Left kidney (tissue), 8 donors: Measurements from ENCODE around the gene RNF215. TPM values are rescaled to one million over a fixed set of nuclear protein-coding genes. Genes with fewer than 3 reads are reported as not detected.

Experiments used
- DNase-seq: peaks from one replicate; pipeline ENCODE4 v3.0.0-alpha.2; 2013
- long read RNA-seq, 8 donors: transcript quantifications; one replicate each; lab custom pipeline, GENCODE V29; 2026
- polyA plus RNA-seq: library from polyadenylated mRNA; unstranded; fragments of 120-200 nt; gene quantifications from one replicate; pipeline ENCODE4 v1.2.1, GENCODE V29; 2013; ENCODE audit not compliant: insufficient read length

The RNF215 gene
- polyA plus RNA-seq = 22.2 TPM
- long read RNA-seq, donor 1, partial matches to known transcripts = 11 of 17 reads
- long read RNA-seq, donor 1, other reads (novel, unspliced or antisense) = 0 of 17 reads
- long read RNA-seq, donor 2, transcript RNF215-203 (9 exons, 1,992 nt) = major isoform, 6 of 7 reads
- long read RNA-seq, donor 2, partial matches to known transcripts = 0 of 7 reads
- long read RNA-seq, donor 2, other reads (novel, unspliced or antisense) = 0 of 7 reads
- long read RNA-seq, donor 3, partial matches to known transcripts = 0 of 2 reads
- long read RNA-seq, donor 3, other reads (novel, unspliced or antisense) = 0 of 2 reads
- long read RNA-seq, donor 4, partial matches to known transcripts = 0 of 1 reads
- long read RNA-seq, donor 4, other reads (novel, unspliced or antisense) = 0 of 1 reads
- long read RNA-seq, donor 5, transcript RNF215-203 (9 exons, 1,992 nt) = major isoform, 7 of 10 reads
- long read RNA-seq, donor 5, partial matches to known transcripts = 0 of 10 reads
- long read RNA-seq, donor 5, other reads (novel, unspliced or antisense) = 0 of 10 reads
- long read RNA-seq, donor 6, partial matches to known transcripts = 0 of 5 reads
- long read RNA-seq, donor 6, other reads (novel, unspliced or antisense) = 0 of 5 reads
- long read RNA-seq, donor 7, transcript RNF215-203 (9 exons, 1,992 nt) = major isoform, 9 of 11 reads
- long read RNA-seq, donor 7, partial matches to known transcripts = 0 of 11 reads
- long read RNA-seq, donor 7, other reads (novel, unspliced or antisense) = 0 of 11 reads
- long read RNA-seq, donor 8, partial matches to known transcripts = 0 of 1 reads
- long read RNA-seq, donor 8, other reads (novel, unspliced or antisense) = 0 of 1 reads

DNA sequence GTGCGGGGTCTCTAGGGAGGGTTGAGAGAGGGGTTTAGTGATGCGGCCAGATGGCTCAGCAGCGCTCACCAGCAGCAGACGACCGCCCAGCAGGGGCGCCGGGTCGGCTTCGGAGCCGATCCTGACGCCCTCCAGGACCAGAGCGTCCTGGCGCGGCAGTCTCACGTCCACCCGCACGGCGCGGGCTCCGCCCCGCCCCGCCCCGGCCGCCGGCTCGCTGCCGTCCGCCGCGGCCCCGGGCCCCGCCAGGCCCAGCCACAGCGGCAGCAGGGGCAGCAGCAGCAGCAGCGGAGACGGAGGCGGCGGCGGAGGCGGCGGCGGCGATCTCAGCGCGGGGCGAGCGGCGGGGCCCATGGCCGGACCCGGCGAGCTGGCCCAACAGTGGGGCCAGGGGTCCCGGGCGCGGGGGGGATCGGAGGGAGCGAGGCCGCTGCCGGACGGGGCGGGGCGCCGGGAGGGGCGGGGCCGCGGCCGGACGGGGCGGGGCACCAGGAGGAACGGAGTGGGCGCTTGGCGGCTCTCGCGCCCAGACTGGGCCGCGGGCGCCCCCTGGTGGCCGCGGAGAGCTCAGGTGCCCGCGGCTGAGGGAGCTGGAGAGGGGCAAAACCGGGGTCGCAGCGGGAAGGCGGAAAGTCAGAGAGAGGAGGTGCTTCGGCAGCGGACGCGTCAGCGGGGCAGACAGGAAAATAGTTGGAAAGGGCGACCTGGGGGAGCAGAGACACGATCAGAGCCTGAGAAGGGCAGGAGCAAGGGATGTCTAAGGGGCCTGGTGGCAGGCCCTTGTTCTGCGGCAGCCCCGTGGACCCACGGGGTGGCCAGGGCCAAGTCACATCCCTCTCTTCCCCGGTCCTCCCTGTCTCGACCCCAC is at the start of gene RNF215:
Gene RNF215, minus strand, starts transcription at position 452 of the 868 bp plus-strand sequence. Its CDS starts 98 bp downstream, at position 354.
- peak; percentile 80 for DNase-seq

DNA sequence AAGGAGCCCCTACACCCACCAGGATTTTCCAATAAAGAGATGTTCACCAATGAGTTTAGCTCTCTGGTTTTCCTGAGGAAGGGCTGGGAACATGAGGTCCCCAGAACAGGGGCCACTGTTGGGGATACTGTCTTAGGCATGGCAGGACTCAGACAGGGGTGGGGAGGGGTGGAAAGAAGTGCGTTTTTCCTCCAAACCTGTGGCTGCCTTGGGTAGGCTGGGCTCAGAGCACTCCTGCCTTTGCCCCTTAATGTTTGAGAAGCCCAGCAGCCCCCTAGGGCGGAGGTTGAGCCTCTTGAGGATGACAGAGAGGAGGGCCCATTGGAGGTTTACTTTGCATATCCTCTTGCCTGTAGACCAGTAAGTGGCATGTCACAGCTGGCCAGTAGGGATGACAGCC is 49.0 kb upstream of the RNF215 start:
- no peak for DNase-seq

DNA sequence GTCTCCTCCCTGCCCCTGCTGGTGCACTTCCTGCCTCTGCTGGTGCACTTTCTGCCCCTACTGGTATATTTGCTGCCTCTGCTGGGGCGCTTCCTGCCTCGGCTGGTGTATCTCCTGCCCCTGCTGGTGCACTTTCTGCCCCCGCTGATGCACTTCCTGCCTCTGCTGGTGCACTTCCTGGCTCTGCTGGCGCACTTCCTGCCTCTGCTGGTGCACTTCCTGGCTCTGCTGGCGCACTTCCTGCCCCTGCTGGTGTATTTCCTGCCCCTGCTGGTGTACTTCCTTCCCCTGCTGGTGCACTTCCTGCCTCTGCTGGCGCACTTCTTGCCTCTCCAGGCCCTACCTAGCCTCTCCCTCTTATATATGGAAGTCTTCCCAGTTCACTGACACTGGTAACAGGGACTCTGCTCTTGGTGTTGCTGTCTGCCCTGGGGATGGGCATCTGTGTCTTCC is 48.5 kb upstream of the RNF215 start:
- DNase-seq = no peak

DNA sequence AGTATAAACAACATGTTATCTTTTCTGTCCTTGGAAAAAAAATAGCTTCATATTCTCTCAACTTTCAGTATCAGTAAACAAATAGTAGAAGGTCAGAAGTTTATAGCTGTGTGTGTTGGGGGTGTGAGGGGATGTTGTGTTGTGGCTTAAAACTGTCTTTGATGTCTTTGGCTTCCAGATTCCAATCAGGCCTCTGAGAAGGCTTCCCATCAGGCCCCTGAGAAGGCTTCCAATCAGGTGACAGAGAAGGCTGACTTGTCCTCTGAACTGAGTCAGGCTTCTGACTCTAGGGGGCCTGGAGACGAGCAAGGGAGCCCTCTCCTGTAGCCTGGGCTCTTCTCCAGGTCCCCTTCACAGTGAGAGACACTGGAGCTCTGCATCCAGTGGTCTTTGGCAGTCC is 47.6 kb upstream of the RNF215 start:
- no peak for DNase-seq

DNA sequence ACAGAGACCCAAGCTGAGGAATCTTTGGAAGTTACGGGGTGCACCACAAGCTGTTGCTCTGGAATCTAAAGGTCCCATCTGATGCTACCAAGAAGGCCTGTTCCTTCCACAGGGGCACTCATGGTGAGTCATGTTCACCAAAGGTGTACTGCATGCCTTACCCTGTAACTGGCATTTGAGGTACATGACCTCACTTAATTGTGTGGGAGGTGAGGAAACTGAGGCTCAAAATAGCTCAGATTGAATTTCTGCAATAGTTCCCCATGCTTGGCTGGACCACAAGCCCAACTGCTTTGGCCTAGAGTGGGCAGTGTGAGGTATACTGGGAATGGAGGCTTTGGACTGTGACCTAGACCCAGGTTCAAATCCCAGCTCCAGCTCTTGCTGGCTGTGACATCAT is 46.6 kb upstream of the RNF215 start:
- no peak for DNase-seq

DNA sequence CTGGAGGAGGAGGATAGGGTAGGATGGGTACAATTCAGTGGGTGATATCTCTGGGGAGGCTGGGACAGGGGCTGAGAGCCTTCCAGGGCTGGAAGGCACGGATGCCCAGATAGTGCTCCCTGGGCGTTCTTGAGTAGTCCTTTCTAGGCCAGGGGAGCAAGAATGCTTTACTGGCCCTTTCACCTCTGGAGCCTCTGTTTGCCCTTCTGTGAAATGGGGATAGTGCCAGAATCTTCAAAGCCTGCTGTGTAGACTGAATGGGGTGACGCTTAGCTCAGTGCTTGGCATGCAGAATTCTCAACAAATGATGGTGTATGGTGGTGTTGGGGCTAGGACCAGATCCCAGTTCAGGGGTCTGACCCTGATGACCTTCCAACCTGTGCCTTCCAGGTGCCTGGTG is 46.0 kb upstream of the RNF215 start:
- no peak for DNase-seq

DNA sequence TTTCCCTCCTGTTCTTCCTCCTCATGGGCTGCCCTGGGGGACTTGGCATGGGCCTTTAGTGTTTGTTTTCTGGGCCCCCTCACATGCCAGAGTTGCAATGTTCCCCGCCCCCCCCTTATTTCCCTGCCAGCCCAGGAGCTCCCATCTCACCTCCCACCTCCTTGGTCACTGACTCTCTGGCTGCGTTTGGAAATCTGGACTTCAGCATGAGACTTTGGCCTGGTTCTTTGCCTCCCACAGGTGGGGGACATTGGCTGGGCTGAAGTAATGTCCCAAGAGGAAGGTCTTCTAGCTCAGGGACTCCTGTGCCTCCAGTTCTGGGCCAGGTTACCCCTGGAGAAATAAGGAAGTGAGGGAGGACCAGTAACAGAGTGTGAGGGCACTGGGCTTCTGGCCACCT is 45.3 kb upstream of the RNF215 start:
- DNase-seq = no peak

DNA sequence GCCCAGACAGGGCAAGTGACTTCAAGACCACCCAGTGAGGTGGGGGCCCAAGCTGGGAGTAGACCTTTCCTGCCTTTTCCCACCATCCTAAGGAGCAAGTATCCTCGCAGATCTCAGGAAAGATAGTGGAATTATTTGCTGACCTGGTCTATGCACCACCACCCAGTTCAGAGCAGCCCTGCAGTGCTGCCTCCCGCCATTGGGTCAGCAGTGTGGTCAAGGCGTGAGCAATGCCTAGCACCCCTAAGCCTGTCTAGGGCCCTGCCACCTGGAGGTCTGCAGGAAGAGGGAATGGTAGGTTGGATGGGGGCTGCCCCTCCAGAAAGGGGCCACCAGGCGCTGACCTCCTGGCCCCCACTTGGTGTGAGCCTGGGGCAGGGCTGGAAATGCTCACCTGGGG is 44.9 kb upstream of the RNF215 start:
- DNase-seq = no peak

DNA sequence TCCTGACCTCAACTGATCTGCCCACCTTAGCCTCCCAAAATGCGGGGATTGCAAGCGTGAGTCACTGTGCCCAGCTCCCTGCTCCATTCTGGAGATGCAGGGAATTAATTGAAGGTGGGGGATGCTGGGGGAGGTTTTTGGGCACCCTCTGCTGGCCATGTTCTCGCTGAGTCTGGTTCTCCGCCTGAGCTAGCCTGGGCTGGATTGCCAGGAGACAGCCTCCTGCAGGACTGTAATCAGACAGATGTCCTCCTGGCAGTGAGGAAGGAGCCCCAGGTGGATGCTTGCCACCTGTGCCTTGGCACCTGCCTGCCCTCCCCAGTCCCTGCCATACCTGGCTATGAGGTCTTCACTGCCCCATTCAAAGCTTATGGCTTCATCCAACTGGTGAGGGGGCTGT is 43.7 kb upstream of the RNF215 start:
- DNase-seq = no peak

DNA sequence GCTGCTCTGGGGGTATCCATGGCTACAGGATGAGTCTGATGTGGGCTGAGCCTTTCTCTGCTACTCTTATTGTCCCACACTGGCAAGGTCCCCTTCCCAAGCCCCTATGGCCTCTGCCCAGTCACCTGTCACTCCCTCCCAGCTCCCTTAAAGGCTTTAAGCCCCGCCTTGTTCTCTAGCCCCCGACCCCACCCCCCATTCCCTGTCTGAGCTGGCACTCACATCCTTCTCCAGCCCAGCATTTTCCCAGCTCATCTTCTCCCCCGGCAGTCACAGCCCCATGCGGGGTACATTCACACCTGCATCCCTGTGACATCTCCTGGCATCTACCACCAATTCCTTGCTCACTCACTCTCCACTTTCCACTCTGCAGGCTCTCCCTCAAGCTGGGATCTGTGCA is 42.7 kb upstream of the RNF215 start:
- no peak for DNase-seq

DNA sequence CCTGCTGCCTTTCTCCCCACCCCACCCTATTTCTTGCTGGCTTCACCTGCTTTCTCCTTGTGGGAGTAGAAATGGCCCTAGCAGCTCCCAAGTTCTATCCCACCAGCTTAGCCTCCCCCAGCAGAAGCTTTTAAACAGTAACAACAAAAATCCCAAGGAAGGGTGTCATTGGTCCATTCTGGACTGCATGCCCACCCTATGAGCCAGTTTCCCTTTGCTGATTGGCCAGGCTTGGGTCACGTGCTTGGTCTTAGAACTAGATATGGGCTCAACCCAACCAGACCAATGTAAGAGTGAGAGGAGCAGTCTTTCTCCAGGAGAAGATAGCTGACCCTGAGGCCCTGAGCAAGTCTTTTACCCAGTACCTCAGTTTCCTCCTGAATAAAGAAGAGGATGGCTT is 40.7 kb upstream of the RNF215 start:
- no peak for DNase-seq

DNA sequence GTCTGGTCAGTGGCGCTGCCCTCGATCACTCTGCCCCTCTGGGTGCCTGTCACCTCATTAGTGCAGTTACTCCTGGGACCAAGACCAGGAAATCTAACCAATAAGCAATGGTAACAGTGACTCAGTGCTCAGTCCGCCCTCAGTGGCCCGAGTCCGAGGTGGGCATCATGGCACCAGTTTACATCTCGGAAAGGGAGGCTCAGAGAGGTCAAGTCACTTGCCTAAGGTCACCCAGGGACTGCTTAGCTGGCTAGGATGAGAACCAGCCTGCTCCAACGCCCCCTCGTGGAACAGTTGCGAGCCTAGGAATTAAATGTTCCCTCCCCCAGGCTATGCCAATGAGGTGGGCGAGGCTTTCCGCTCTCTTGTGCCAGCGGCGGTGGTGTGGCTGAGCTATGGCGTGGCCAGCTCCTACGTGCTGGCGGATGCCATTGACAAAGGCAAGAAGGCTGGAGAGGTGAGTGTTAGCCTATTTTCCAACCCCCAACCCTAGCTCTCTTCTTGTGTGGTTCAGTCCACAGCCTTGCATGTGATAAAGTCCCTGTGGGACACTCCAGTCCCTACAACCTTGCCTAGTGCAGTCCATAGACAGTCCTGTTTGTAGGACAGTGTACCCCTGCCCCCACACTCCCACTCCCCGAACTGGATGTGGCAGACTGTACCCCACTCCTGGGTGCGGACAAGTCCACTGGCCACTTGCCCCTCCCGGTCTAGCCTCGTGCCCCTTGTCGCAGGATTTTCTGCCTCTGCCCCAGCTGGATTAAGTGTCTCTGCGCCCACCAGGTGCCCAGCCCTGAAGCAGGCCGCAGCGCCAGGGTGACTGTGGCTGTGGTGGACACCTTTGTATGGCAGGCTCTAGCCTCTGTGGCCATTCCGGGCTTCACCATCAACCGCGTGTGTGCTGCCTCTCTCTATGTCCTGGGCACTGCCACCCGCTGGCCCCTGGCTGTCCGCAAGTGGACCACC is 39.5 kb upstream of the RNF215 start:
- DNase-seq = peak; percentile 86

DNA sequence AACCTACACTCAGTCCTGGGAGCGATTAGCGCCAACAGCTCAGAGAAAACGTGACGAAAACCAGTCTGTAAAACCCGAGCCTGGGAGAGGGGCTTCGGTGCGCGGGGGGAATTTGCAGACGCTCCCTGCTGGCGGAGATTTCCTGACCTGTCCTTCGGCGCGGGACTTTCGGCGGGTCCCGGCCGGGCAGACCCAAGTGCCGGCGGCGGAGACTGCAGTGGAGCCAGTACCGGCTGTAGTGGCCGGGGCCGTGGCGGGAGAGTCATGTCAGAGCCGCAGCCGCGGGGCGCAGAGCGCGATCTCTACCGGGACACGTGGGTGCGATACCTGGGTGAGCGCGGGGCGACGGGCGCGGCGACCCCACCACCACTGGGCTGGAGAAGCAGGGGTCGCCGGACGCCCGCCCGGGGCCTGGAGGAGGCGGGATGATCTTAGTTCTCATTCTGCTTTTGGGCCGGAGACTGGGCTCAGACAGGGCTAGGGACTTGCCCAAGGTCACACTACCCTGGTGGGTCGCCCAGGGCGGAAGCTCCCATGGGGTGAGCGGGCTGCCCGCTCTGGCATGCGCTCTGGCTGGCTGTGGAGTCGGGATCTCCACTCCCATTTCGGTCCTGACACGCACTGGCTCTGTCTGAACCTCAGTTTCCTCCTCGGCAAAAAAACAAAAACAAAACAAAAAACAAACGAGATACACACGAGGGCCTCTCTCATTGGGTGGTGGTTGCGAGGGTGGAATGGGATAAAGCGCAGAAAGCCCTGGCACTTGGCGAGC is 38.6 kb upstream of the RNF215 start, which contains the start of gene MTFP1:
Gene MTFP1, plus strand, starts transcription at position 153 of the 772 bp plus-strand sequence. Its CDS starts 112 bp downstream, at position 265.
- peak; percentile 67 for DNase-seq

DNA sequence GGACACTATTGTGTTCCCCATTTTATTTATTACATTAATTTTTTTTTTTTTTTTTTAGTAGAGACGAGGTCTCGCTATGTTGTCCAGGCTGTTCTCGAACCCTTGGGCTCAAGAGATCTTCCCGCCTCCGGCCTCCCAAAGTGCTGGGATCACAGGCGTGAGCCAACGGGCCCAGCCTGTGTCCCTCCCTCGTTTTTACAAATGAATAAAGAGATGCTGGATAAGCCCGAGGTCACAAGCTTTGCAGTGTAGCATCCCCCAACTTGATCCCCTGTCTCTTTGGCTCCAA is 38.1 kb upstream of the RNF215 start:
- DNase-seq = no peak

DNA sequence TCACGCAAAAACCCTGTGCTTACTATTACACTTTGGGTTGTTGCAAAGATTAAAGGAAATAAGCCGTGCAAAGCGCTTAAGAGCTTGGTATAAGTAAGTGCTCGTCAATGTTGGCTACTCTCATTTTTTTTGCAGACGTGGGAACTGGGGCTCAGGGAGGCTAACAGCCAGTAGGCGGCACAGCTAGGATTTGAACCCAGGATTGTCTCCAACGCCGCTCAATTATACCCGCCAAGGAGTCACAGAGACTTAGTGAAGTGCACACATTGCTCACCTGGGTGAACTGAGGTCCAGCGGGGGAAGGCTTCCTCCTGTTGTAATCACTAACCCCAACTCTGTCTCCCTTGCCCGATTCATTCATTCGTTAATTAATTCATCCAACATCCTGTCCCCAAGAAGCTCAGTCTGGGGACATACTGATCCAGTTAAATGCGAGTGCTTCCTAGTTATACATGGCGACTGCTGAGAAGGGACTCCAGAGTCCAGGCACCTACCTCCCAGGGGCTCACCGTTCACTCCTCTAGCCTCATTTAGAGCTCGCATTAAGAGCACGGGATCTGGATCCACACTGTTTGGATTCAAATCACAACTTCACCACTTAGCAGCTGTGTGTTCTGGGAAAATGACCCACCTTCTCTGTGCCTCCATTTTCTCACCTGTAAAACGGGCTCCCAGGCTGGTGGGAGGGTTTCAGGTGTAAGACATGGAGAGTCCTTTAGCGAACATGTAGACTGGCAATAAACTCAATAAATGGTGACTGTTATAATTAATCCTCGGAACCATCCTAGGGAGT is 37.5 kb upstream of the RNF215 start:
- no peak for DNase-seq

DNA sequence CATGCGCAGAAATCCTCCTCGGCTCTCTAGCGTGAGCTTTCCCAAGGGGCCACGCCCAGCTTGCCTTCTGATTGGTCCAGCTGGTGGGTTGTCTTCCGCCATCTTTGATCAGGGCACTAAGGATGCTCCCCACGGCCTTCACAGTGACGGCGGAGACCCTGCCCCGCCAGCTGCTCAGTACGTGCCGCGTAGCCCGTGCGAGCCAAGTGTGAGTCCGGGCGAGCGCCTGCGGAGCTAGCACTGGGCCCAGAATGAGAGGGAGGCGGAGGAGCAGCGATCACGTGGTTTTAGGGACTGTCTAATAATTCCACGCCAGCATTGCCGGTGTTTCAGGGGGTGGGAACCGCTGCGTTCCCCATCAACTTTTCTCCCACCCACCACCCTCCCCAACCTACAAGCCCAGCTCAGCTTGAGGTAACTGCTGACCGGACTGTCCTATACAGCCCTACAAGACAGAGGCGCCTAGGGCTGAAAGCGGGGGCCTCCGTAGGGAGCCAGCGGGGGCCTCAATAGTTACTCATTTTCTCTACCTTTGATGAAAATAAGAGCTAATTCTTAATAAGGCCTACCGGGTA is 36.8 kb upstream of the RNF215 start:
- DNase-seq = peak; percentile 100

DNA sequence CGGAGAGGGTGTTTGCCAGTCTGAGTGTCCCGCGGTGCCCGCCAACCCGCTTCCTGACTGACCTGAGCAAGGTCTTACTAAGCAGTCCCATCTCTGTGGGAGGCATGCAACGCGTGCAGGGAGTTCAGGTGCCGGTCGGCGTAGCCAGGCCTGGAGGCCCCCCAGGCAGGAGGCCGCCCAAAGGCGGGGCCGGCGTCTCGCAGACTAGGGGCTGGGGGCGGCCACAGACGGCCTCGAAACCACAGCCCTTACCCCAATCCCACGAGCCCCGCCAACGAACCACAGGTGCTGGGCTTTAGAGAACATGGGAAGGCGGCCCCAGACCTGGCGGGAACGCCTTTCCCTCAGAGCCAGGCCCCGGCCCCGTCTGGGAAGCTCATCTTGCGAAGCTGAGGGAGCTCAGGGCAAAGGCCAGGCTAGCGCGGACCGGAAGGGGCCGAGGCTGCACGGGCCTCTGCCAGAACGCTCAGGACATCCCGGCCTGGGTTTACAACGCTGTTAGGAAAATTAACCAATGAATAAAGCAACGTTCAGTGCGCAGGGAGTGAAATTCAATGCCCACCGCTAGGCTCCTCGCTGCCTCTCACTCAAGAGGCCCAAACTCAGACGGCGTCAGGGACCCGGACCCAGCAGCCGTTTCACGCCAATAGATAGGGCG is 36.2 kb upstream of the RNF215 start:
- no peak for DNase-seq
